ENCODE data around the gene HBQ1.
A peak's percentile ranks its signal among the peaks of the same experiment; 100 is the strongest.
"Not testable (repeated sequence)": the region's sequence is repeated elsewhere in the genome, so short reads cannot be mapped to it uniquely, and the experiment has no call there.

Gene HBQ1

GRCh38 chr16:176477-177382 is 3.5 kb upstream of the HBQ1 start, which contains the start of gene HBA1:
TSS of gene HBA1 (plus strand) at chr16:176680. CDS start at chr16:176717, 37 bp downstream.
- not testable (repeated sequence) for DNase-seq

GRCh38 chr16:177394-177822 is 2.9 kb upstream of the HBQ1 start:
- DNase-seq, result no peak

GRCh38 chr16:177981-178667 is 2.1 kb upstream of the HBQ1 start:
- no peak for DNase-seq

- no peak for DNase-seq
These were observed 1.6 kb upstream of the HBQ1 start for GRCh38 chr16:178668-179015.

GRCh38 chr16:179211-180092 is 807 bp upstream of the HBQ1 start:
- DNase-seq, result no peak

GRCh38 chr16:180681-181564 is 664 bp downstream of the HBQ1 start:
- DNase-seq, result peak; percentile 61 to 82 (median 74)

- no peak for DNase-seq
These were observed 1.3 kb downstream of the HBQ1 start for GRCh38 chr16:181565-182021.

DNA sequence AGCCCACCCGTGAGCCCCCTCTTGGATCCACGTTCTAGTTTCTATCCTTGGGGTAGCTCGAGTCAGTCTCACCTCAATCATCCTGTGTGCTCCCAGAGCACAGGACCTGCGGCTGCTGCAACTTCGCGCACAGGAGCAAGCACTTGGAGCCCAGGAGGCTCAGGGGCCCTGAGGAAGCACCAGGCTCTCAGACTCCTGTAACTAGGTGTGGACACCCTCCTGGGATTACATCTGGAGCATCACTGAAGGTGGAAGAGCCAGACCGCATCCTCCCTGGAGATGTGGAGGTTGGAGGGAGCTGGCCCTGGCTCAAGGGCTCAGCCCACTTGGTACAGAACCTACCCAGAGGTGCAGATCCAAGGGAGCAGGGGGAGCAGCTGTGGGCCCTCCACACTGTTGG is 2.7 kb downstream of the HBQ1 start:
- no peak for DNase-seq

GRCh38 chr16:185213-185612 is 5.0 kb downstream of the HBQ1 start:
- DNase-seq, result no peak

DNA sequence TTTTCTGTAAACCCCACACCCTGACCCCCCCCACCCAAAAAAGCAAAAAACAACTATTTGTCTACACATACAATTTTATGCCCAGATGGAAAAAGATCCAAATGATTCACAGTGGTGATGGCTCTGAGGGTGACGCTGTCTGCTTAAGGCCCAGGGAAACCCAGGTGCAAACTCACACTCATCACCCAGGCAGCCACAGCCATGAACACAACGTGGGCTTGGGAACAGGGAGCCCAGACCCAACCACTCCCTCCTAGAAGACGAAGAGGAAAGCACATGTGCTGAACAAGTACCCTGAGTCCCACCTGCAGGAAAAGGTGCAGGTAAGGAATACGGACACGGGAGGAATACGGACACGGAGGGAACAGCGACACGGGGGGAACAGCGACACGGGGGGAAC is 5.4 kb downstream of the HBQ1 start:
- no peak for DNase-seq

DNA sequence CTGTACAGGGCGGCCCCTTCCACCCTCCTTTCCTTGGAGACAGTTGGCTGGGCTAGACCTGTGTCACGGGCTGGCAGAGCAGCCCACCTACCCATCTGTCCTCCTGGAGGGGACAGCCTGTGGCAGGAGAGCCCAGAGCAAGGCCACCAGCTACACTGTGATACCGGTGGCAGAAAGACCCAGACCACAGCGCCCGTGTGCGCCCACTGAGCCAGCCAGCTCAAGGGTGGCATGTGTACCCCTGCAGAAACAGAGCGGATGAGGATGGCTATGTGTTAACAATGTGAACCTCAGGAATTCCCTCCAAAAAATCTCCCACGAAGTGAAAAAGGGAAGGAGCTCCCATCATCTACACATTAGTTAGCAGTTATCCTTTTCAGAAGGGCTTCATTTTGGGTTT is 7.1 kb downstream of the HBQ1 start:
- no peak for DNase-seq

DNA sequence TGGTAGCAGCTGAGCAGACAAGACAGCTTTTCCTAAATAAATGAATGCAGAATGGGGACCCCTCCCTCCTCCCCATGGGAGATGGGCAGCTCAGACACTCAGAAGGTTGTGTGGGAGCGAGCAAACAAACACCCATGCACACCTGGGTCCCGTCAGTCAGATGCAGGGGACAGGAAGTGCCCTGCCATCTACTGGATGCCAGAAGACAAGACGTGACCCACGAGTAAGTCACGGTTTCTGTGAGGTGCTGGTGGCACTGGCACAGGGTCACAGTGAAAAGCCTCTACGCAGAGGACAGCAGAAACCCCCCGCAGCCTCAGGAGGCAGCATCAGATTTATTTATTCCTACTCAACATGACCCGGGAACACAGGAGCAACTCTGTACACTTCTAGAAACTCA is 8.4 kb downstream of the HBQ1 start:
- peak in 1 of 5 donors; percentile 25 for DNase-seq

GRCh38 chr16:189604-190186 is 9.4 kb downstream of the HBQ1 start:
- DNase-seq, result no peak

- DNase-seq, result no peak
These were observed 11.6 kb downstream of the HBQ1 start for GRCh38 chr16:191831-192230.

DNA sequence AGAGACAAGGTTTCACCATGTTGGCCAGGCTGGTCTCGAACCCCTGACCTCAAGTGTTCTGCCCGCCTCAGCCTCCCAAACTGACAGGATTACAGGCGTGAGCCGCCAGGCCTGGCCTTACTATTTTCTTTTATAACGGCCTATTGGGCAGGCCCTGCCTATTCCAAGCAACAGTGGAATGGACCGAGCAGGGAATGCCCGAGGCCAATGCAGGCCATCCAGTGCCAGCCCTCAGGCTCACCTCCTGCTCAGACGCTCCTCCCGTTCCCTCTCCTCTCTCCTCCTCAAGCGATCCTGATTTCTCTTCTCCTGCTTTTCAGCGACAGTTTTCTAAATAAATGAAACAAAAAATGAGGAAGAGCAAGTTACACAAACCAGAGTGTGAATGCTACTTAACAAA is 12.4 kb downstream of the HBQ1 start:
- no peak for DNase-seq

DNA sequence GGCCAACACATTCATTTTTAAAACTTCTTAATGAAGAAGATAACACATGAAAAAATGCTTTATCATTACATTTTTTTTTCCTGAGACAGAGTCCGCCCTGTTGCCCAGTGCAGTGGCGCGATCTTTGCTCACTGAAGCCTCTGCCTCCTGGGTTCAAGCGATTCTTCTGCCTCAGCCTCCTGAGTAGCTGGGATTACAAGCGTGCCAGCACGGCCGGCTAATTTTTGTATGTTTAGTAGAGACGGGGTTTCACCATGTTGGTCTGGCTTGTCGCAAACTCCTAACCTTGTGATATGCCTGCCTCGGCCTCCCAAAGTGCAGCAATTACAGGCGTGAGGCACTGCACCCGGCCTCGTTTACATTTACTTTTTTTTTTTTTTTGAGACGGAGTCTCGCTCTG is 13.2 kb downstream of the HBQ1 start:
- DNase-seq, result no peak

- DNase-seq, result no peak
These were observed 14.3 kb downstream of the HBQ1 start for GRCh38 chr16:194516-194915.

DNA sequence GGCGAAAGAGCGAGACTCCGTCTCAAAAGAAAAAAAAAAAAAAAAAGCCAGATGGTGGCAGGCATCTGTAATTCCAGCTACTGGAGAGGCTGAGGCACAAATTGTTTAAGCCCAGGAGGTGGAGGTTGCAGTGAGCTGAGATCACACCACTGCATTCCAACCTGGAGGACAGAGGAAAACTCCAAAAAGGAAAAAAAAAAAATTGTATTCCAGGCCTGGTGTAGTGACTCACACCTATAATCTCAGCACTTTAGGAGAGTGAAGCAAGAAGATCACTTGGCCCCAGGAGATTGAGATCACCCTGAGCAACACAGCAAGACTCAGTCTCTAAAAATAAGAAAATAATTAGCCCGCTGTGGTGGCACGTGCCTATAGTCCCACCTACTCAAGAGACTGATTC is 20.1 kb downstream of the HBQ1 start:
- no peak for DNase-seq

GRCh38 chr16:203246-203645 is 23.0 kb downstream of the HBQ1 start:
- DNase-seq, result no peak

DNA sequence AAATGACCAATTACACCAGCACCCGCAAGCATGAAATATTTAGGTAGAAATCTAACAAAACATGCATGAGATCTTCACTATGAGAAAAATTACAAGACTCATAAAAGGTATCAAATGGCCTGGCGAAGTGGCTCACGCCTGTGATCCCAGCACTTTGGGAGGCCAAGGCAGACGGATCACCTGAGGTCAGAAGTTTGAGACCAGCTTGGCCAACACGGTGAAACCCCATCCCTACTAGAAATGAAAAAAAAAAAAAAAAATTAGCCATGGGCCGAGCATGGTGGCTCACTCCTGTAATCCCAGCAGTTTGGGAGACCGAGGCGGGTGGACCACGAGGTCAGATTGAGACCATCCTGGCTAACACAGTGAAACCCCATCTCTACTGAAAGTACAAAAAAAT is 23.8 kb downstream of the HBQ1 start:
- not testable (repeated sequence) for DNase-seq

- DNase-seq, result not testable (repeated sequence)
These were observed 29.1 kb downstream of the HBQ1 start for GRCh38 chr16:209359-209758.

Measured in T-helper 1 cell (primary cell).